Measurements from ENCODE around the gene GRIN3A. TPM values are rescaled to one million over a fixed set of nuclear protein-coding genes. Genes with fewer than 3 reads are reported as not detected.

The GRIN3A gene
- total RNA-seq, 1 donor from 2014 or later: under 0.01 TPM

DNA sequence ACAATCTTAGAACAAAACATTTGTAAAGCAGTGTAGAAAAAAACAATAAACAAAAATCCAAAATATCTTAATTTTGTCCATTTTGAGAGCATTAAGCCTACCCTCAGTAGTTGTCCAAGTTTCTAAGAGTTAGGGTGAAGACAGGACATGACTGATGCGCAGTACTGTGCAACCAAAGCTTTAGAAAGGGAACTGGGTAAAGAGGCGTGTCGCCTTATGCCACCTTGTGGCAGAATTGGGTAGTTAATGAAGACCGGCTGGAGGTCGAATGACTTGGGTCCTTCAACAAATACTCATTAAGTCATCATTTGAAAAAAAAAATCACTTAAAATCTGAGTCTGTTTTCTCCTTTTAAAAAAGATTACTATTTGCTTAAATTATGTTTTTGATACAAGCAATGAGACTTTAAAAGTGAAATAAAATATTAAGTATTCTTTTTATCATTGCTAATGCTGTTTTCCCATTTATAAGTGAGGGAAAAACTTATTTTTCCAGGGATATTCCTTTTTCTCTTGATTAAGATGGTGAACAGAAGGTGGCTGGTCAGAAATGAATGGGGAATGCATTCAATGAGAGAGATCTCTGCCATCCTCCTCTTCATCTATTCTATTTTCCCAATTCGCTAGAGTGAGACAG, 208.3 kb downstream of the GRIN3A start:
- peak; percentile 40 for DNase-seq (ENCODE audit: low read depth, low spot score)

DNA sequence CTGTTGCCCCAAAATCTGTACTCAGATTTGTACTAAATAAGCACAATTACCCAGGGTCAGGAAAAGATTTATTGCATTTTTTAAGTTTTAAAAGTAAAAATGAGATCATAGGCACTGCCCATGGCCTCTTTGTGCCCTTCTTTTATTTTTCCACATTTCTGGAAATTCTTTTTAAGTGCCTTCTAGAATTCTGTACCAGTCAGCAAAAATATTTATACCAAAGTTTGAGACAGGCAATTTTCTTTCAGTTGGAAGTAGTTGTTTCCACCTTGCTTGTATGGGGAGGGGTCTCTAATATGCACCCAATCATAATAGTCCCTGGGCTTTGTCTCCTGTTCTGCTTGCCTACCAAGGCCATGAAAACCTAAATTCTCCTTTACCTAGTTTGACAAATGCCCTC, 210.4 kb downstream of the GRIN3A start:
- DNase-seq (ENCODE audit: low read depth, low spot score): no peak

DNA sequence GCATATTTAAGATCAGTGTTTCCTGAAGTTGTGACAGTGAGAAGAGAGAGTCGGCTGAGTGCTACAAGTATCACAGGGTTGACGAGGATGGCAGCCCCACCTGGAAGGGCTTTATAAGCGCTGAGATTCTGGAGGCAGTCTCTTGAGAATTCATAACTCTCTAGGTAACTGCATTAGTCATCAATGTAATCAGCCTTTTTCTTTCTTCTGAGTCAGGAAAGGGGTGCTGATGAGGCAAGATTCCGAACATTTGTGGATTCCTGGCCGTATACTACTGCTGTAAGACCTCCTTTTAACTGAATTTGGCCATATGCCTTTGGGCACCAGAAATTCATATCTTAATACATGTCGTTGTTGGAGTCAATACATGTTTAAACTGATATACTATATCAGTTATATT, 211.4 kb downstream of the GRIN3A start:
- DNase-seq (ENCODE audit: low read depth, low spot score): no peak

DNA sequence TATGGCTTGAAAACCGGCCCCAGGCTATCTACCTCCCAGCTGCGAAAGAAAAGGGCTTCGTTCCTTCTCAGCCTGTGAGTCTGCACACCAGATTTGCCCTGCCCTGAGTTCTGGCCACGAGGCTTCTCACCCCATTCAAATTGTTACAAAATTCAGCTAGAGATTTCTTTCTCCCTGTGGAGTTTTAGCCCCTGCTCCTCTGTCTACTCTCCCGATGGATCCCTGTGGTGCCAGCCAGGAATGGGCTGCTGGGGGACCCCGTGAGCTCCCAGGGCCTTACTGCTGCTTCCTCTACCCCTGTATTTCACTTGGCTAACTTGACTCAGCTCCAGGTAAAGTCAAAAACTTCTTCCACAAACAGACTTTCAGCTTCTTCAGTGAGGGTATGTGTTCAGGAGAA, 214.1 kb downstream of the GRIN3A start:
- DNase-seq (ENCODE audit: low read depth, low spot score): no peak

Other genes starting within 250 kb of the GRIN3A start
- gene RNF20, start 204.8 kb downstream of the GRIN3A start, total RNA-seq: 17.4 and 28.6 TPM in 2 replicates
- gene PPP3R2, start 143.7 kb downstream of the GRIN3A start, total RNA-seq: not detected in 2 replicates